Measurements from ENCODE around the gene ADAMTS12.

GRCh38 chr5:33755231-33755630, 136.6 kb downstream of the ADAMTS12 start:
- TF ChIP-seq POLR2AphosphoS5 (IDR thresholded peaks at IDR 0.05; ENCODE audit: low read depth, low read length) (no peak), TAF1 (IDR thresholded peaks at IDR 0.05; ENCODE audit: borderline replicate concordance, insufficient read depth, low read length) (no peak)

Data from PFSK-1 (cell line).